HAP-1 (cell line): ENCODE data around the gene NALCN.

Experiments used
- DNase-seq, 2 experiments: peaks; one replicate each; pipeline ENCODE4 v3.0.0-alpha.2; 2016 to 2020; ENCODE audit warnings: low spot score in 2 of 2
- H3K27me3 ChIP-seq: fragments of 250-450 bp; sonication (Bioruptor Pico); 2 replicates; pipeline ENCODE4 v1.5.1; 2020; ENCODE audit warnings: low read depth, mild to moderate bottlenecking, moderate library complexity
- H3K36me3 ChIP-seq: fragments of 250-450 bp; sonication (Bioruptor Pico); replicated peaks from 2 replicates; pipeline ENCODE4 v1.5.1; 2020; ENCODE audit warnings: mild to moderate bottlenecking
- H3K4me1 ChIP-seq: fragments of 250-450 bp; sonication (Bioruptor Pico); 2 replicates; pipeline ENCODE4 v1.5.1; 2020; ENCODE audit warnings: mild to moderate bottlenecking
- H3K4me3 ChIP-seq: fragments of 250-450 bp; sonication (Bioruptor Pico); 2 replicates; pipeline ENCODE4 v1.5.1; 2020; ENCODE audit warnings: mild to moderate bottlenecking, moderate library complexity
- H3K9me3 ChIP-seq: fragments of 250-450 bp; sonication (Bioruptor Pico); 2 replicates; pipeline ENCODE4 v1.5.1; 2020; ENCODE audit warnings: mild to moderate bottlenecking, moderate library complexity
- in situ Hi-C: fragments of 300-500 bp; cut with MboI; formaldehyde crosslinking; loops from 3 replicates; pipeline ENCODE4 v1.14.3; 2020; ENCODE audit warnings: low sequenced_read_pairs, inconsistent platforms, mixed read lengths

Gene NALCN

DNA sequence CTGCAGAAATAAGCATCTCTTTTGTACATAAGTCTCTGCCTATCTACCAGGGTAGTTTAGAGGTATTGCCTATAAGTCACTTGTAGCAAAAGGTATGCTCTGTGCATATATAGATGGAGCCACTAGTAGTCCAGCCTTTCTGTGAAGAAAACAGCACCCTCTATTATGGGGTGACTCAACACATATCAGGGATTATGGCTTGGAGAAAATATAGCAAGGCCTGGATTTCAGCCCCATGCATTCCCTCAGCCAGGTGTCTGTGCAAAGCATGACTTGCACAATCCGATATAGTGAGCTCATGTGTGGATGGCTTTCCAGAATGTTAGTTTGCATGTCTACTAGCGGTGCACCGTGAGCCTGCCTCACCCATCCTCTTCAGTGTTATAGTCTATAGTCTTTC is 13.4 kb upstream of the NALCN start:
- Histone ChIP-seq H3K36me3 (no peaks in the 10 kb centered on the region), H3K4me1 (no peaks in the 10 kb centered on the region), H3K27me3 (no peaks in the 10 kb centered on the region), H3K9me3 (no peaks in the 10 kb centered on the region), H3K4me3 (no peak overlapping the region)
- DNase-seq, result no peak
- in situ Hi-C loops, result no loop called here

- in situ Hi-C loops, result no loop called here
- no peaks in the 10 kb centered on the region for H3K27me3 ChIP-seq
- no peaks in the 10 kb centered on the region for H3K36me3 ChIP-seq
- no peaks in the 10 kb centered on the region for H3K4me1 ChIP-seq
- no peaks in the 10 kb centered on the region for H3K9me3 ChIP-seq
- no peak overlapping the region for H3K4me3 ChIP-seq
- no peak for DNase-seq
Measured at GRCh38 chr13:101425623-101426022, 9.3 kb upstream of the NALCN start.

GRCh38 chr13:101425156-101425471 is 8.8 kb upstream of the NALCN start:
- in situ Hi-C loops, result no loop called here
- Histone ChIP-seq H3K4me3 (no peak overlapping the region), H3K36me3 (no peaks in the 10 kb centered on the region), H3K4me1 (no peaks in the 10 kb centered on the region), H3K27me3 (no peaks in the 10 kb centered on the region), H3K9me3 (no peaks in the 10 kb centered on the region)
- no peak for DNase-seq

DNA sequence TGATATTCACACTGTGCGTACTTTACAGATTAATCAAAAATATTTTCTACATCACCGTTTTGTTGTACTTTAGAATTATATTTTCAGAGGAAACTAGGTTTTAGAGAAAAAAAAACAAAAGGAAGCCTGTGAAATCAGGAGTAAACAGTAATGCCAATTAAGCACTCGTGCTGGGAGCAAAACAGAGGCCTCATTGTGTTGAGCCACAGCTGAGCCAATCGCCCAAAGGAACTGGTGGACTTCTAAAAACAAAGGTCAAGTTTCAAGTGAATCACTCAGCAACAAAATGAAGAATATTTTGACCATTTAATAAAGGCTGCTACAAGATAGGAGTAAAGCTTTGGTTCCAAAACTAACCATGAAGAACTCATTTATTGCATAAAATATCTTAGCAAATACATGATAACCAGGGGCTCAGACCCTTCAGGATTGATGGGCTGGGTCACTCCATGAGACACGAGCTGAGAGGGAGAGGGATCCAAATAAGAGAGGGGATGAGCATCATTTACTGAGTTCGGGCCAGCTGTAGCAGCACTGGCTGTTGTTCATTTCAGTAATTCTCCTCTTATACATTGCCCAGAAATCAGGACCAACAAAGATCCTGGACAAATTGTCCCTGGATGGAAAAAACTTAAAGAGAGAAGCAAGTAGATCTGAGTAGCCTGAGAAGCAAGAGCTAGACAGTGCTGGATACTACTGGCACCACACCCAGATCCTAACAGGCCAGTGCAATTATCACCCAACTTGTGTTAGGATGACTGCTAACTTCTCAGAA is 8.3 kb upstream of the NALCN start:
- in situ Hi-C loops, result no loop called here
- Histone ChIP-seq H3K9me3 (no peaks in the 10 kb centered on the region), H3K36me3 (no peaks in the 10 kb centered on the region), H3K4me1 (no peaks in the 10 kb centered on the region), H3K27me3 (no peaks in the 10 kb centered on the region), H3K4me3 (no peak overlapping the region)
- no peak for DNase-seq

DNA sequence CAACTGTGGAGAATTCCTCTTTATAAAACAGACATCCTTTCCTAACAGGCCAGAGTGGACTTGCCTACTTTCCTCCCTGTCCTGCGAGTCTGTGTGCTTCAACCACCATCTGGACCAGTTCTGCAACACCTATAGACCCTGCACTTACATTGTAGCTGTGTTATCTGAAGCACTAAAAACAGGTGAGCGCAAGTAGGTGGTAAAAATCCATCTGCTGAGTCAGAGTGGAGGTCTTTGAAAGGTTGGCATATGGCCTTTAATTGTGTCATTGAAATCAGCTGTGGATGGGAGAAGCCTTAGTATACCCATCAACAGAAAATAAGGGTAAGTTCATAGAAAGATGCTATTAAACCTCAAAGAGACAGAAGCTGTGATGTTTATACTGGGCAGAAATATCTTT is 7.6 kb upstream of the NALCN start:
- Histone ChIP-seq H3K9me3 (no peaks in the 10 kb centered on the region), H3K36me3 (no peaks in the 10 kb centered on the region), H3K4me3 (no peak overlapping the region), H3K27me3 (no peaks in the 10 kb centered on the region), H3K4me1 (no peaks in the 10 kb centered on the region)
- DNase-seq, result no peak
- in situ Hi-C loops, result no loop called here

- Histone ChIP-seq H3K36me3 (no peaks in the 10 kb centered on the region), H3K27me3 (peaks cover 9% of the 10 kb centered on the region), H3K9me3 (no peaks in the 10 kb centered on the region), H3K4me1 (no peaks in the 10 kb centered on the region), H3K4me3 (no peak overlapping the region)
- in situ Hi-C loops, result no loop called here
- no peak for DNase-seq
Measured at GRCh38 chr13:101417501-101417900, 1.2 kb upstream of the NALCN start.

DNA sequence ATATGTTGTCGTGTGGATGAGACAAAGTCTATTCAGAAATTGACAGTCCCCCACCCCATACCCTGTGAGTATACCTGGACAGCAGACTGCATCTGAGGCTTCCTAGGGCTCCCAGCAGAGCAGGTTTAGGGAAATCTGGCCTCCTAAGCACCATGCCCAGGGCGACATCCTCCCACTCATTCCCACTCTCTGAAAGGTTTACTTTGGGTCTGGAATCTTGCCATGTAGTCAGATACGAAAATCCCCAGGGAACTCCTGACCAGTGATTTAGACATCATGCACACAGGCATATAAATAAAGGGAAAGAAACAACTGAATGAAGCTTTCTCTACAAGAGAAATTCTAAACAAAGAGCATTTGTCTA is 717 bp upstream of the NALCN start:
- Histone ChIP-seq H3K9me3 (no peaks in the 10 kb centered on the region), H3K4me3 (no peak overlapping the region), H3K36me3 (no peaks in the 10 kb centered on the region), H3K27me3 (peaks cover 11% of the 10 kb centered on the region), H3K4me1 (no peaks in the 10 kb centered on the region)
- no peak for DNase-seq
- in situ Hi-C loops, result no loop called here

DNA sequence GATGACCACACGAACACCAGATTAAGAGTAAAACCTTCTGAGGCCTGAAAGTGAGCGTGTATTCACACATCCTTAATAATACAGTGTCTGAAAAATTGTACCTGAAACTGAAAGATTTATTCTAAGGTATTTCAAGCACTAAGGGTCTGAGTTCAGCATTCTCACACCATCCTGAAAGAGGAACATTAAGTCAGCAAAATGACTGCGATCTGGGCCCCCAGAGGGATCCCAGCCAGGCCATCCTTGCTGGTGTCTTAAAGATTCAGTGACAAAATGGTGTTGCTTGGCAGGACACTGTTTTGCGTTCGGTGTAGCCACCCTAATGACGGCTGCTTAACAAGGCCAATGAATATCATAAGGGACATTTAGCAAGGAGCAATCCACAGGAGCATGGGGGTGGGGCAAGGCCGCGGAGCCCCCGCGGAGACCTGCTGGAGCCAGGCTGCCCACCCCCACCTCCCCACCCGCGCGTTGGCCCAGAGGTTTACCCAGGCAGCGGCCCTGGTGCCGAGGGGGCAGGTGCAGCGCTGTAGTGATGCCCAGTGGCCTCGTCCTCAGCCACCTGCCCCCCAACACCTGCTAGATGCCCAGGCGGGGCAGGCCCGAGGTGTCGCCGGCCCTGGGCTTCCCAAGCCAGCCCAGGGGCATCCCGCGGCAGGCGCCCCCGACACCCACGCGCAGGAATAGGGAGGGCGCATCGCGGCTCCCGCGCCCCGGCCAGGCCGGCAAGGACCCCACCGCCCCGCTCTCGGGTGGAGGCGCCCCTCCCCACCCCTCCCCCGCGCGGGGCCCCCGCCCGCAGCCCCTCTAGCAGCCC is 742 bp downstream of the NALCN start:
- H3K4me3 ChIP-seq, result no peak overlapping the region
- H3K9me3 ChIP-seq, result no peaks in the 10 kb centered on the region
- H3K36me3 ChIP-seq, result no peaks in the 10 kb centered on the region
- in situ Hi-C loops, result no loop called here
- H3K4me1 ChIP-seq, result no peaks in the 10 kb centered on the region
- DNase-seq, result no peak
- H3K27me3 ChIP-seq, result peaks cover 11% of the 10 kb centered on the region

GRCh38 chr13:101412076-101412475 is 4.2 kb downstream of the NALCN start:
- Histone ChIP-seq H3K4me3 (no peak overlapping the region), H3K9me3 (no peaks in the 10 kb centered on the region), H3K27me3 (peaks cover 7% of the 10 kb centered on the region), H3K36me3 (no peaks in the 10 kb centered on the region), H3K4me1 (no peaks in the 10 kb centered on the region)
- no peak for DNase-seq
- in situ Hi-C loops, result no loop called here

- no peaks in the 10 kb centered on the region for H3K36me3 ChIP-seq
- H3K9me3 ChIP-seq, result no peaks in the 10 kb centered on the region
- H3K27me3 ChIP-seq, result peaks cover 2% of the 10 kb centered on the region
- H3K4me1 ChIP-seq, result no peaks in the 10 kb centered on the region
- H3K4me3 ChIP-seq, result no peak overlapping the region
- in situ Hi-C loops, result no loop called here
- no peak for DNase-seq
Measured at GRCh38 chr13:101408992-101409656, 7.2 kb downstream of the NALCN start.

DNA sequence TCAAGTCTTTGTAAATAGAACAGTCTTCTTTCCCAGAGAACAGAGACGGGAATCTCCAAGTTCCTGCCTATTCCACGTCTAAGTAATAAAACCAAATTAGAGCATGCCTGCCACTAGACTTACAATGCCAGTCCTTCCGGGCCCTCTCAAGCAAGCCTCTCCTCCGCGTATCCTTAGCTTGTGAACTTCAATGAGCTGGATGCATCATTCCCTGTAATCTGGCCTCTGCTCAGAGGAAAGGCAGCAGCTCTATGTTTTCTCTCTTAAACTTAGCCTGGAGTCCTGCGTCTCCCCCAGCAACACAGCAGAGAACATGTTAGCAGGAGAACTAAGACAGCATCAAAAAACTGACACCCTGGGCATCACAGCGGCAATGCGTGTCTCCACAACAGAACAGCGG is 8.2 kb downstream of the NALCN start:
- H3K4me1 ChIP-seq, result no peaks in the 10 kb centered on the region
- no peaks in the 10 kb centered on the region for H3K9me3 ChIP-seq
- H3K4me3 ChIP-seq, result no peak overlapping the region
- H3K27me3 ChIP-seq, result peaks cover 2% of the 10 kb centered on the region
- in situ Hi-C loops, result no loop called here
- no peaks in the 10 kb centered on the region for H3K36me3 ChIP-seq
- no peak for DNase-seq

GRCh38 chr13:101406791-101407190 is 9.5 kb downstream of the NALCN start:
- no peak for DNase-seq
- H3K4me3 ChIP-seq, result no peak overlapping the region
- in situ Hi-C loops, result no loop called here

GRCh38 chr13:101401196-101401595 is 15.1 kb downstream of the NALCN start:
- Histone ChIP-seq H3K4me3 (no peak overlapping the region), H3K4me1 (no peaks in the 10 kb centered on the region), H3K36me3 (no peaks in the 10 kb centered on the region), H3K27me3 (peaks cover 3% of the 10 kb centered on the region; the same call in 1 of the 2 replicates), H3K9me3 (no peaks in the 10 kb centered on the region)
- in situ Hi-C loops, result no loop called here
- DNase-seq, result no peak

More at GRCh38 chr13:101406791-101407190, 9.5 kb downstream of the NALCN start:
- Histone ChIP-seq H3K27me3 (peaks cover 3% of the 10 kb centered on the region), H3K36me3 (no peaks in the 10 kb centered on the region), H3K4me1 (no peaks in the 10 kb centered on the region), H3K9me3 (no peaks in the 10 kb centered on the region)

DNA sequence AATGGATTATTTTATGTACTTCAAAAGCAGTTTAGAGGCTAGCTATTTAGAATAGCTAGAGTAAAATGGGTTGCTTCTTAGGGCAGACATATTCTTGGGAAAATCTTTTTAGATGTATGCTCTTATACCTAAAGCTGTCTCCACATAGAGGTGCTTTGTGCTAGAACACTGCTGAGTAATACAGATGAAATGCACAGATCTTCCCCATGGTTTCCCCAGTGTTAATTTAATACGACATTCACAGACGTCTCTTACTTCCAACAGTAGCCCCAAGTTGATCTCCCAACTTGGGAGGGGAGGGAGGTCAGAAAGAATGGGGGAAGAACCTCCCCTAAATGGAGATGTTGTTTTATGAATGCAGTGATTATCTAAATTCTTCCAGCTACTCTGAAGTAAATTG is 16.9 kb downstream of the NALCN start:
- Histone ChIP-seq H3K9me3 (no peaks in the 10 kb centered on the region), H3K4me1 (no peaks in the 10 kb centered on the region), H3K27me3 (peaks cover 3% of the 10 kb centered on the region; the same call in 1 of the 2 replicates), H3K36me3 (no peaks in the 10 kb centered on the region), H3K4me3 (no peak overlapping the region)
- DNase-seq, result no peak
- in situ Hi-C loops, result no loop called here
